Measurements from ENCODE around the gene GP1BA. TPM values are rescaled to one million over a fixed set of nuclear protein-coding genes. Genes with fewer than 3 reads are reported as not detected.

Gene GP1BA
- total RNA-seq, 4 donors from 2014 or later, result not detected

- Histone ChIP-seq H3K4me3 (no peak overlapping the region), H3K36me3 (no peaks in the 10 kb centered on the region), H3K9me3 (no peaks in the 10 kb centered on the region), H3K27me3 (no peaks in the 10 kb centered on the region), H3K27ac (no peak overlapping the region), H3K4me1 (no peaks in the 10 kb centered on the region)
- TF ChIP-seq CTCF (IDR thresholded peaks at IDR 0.05) (no peak), POLR2A (IDR thresholded peaks at IDR 0.05) (no peak)
- no peak for DNase-seq
- intact Hi-C loops (cut with DNase I; ENCODE audit: low total_unique reads), result no loop called here
Observed at GRCh38 chr17:4892499-4893221, 39.4 kb upstream of the GP1BA start.

GRCh38 chr17:4893272-4893671 is 38.8 kb upstream of the GP1BA start:
- no peak for DNase-seq
- TF ChIP-seq CTCF (IDR thresholded peaks at IDR 0.05), result no peak
- no peak for TF ChIP-seq POLR2A (IDR thresholded peaks at IDR 0.05)
- Histone ChIP-seq H3K27ac (no peak overlapping the region), H3K27me3 (no peaks in the 10 kb centered on the region), H3K4me3 (no peak overlapping the region), H3K9me3 (no peaks in the 10 kb centered on the region), H3K36me3 (no peaks in the 10 kb centered on the region), H3K4me1 (no peaks in the 10 kb centered on the region)
- intact Hi-C loops (cut with DNase I; ENCODE audit: low total_unique reads), result no loop called here

GRCh38 chr17:4893721-4894560 is 38.1 kb upstream of the GP1BA start:
- TF ChIP-seq POLR2A (IDR thresholded peaks at IDR 0.05) (no peak), CTCF (IDR thresholded peaks at IDR 0.05) (no peak)
- H3K4me1 ChIP-seq, result no peaks in the 10 kb centered on the region
- H3K9me3 ChIP-seq, result no peaks in the 10 kb centered on the region
- no peaks in the 10 kb centered on the region for H3K36me3 ChIP-seq
- no peaks in the 10 kb centered on the region for H3K27me3 ChIP-seq
- no peak overlapping the region for H3K27ac ChIP-seq
- intact Hi-C loops (cut with DNase I; ENCODE audit: low total_unique reads), result no loop called here
- no peak for DNase-seq
- no peak overlapping the region for H3K4me3 ChIP-seq

- TF ChIP-seq POLR2A (IDR thresholded peaks at IDR 0.05) (no peak), CTCF (IDR thresholded peaks at IDR 0.05) (no peak)
- intact Hi-C loops (cut with DNase I; ENCODE audit: low total_unique reads), result loop anchor here (5.0 kb wide), 1 partner anchor 108 kb away; the partner anchor contains the start of genes GLTPD2 and VMO1
- Histone ChIP-seq H3K4me1 (no peaks in the 10 kb centered on the region), H3K4me3 (no peak overlapping the region), H3K27me3 (peaks cover 0 to 1% of the 10 kb centered on the region in 2 donors), H3K9me3 (no peaks in the 10 kb centered on the region), H3K27ac (no peak overlapping the region), H3K36me3 (no peaks in the 10 kb centered on the region)
- no peak for DNase-seq
Observed at GRCh38 chr17:4895121-4895520, 37.0 kb upstream of the GP1BA start.
